BLaER1 treated with 17β-estradiol and CSF1 and Interleukin-3, amounts not matched to agents 10 nM and 100 nM (cell line): ENCODE results near the gene ZNF70.

ENCODE experiments used
- H3K27ac ChIP-seq, 11 experiments: shearing (Covaris generic); formaldehyde crosslinking; 2 replicates each; pipeline ENCODE4 v1.8.1; 2022
- H3K27me3 ChIP-seq, 11 experiments: shearing (Covaris generic); formaldehyde crosslinking; 2 replicates each; pipeline ENCODE4 v1.8.1; 2022
- H3K36me3 ChIP-seq, 11 experiments: shearing (Covaris generic); formaldehyde crosslinking; 2 replicates each; pipeline ENCODE4 v1.8.1; 2022
- H3K4me1 ChIP-seq, 10 experiments: shearing (Covaris generic); formaldehyde crosslinking; 2 replicates each; pipeline ENCODE4 v1.8.1; 2022
- H3K4me2 ChIP-seq, 11 experiments: shearing (Covaris generic); formaldehyde crosslinking; 2 replicates each; pipeline ENCODE4 v1.8.1; 2022
- H3K4me3 ChIP-seq, 10 experiments: shearing (Covaris generic); formaldehyde crosslinking; 2 replicates each; pipeline ENCODE4 v1.8.1; 2022
- H3K9ac ChIP-seq, 11 experiments: shearing (Covaris generic); formaldehyde crosslinking; 2 replicates each; pipeline ENCODE4 v1.8.1; 2022
- H3K9me3 ChIP-seq, 11 experiments: shearing (Covaris generic); formaldehyde crosslinking; replicated peaks in 1 of 11; 2 replicates each; pipeline ENCODE4 v1.8.1; 2022
- H4K20me1 ChIP-seq, 11 experiments: shearing (Covaris generic); formaldehyde crosslinking; 2 replicates each; pipeline ENCODE4 v1.8.1; 2022
- Cebpa-rat ChIP-seq, 11 experiments: shearing (Covaris generic); IDR thresholded peaks; 2 replicates each; pipeline ENCODE4 v1.8.1; 2022

Gene ZNF70

DNA sequence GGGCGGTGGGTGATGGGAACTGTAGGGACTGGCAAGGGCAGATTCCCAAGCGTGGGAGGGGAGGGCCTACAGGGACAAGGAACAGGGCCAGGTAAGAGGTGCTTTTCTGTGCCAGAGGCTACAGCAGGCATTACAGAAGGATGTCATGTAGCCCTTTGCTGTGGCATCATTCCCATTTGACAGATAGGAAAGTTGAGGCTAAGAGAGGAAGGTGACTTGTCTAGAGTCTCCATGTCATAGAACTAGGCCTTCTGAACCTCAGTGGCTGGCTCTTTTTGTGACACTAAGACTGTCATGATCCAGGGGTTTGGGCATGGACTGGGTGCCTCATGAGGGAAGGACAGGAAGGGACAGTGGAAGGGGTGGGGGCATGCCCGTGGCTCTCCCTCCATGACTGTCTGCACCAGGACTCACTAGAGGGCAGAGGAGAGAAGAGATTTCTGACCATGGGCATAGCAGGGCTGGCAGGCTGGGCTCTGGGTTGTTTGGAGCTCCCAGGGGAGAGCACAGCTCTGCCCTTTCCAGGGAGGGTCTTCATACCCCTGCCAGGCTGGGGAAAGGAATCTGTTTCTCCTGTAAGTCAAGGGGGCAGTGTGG, 25.0 kb upstream of the ZNF70 start:
- Histone ChIP-seq H3K4me3 (no peak overlapping the region; a peak in 1 of 20 replicates), H3K9me3 (no peaks in the 10 kb centered on the region), H3K27ac (peak overlapping the region in 6 of 11 experiments; percentile 0 to 70 (median 60); a peak in 9 of 22 replicates), H3K27me3 (no peaks in the 10 kb centered on the region), H3K9ac (peak overlapping the region in 4 of 11 experiments; percentile 46 to 65 (median 55); a peak in 7 of 22 replicates), H3K4me1 (peaks cover 10 to 78% (median 71%) of the 10 kb centered on the region in 10 experiments; a peak in 18 of 20 replicates), H3K4me2 (peak overlapping the region in 9 of 11 experiments; percentile 33 to 99 (median 97); a peak in 17 of 22 replicates), H3K36me3 (peaks cover 0 to 29% (median 18%) of the 10 kb centered on the region in 11 experiments; a peak in 10 of 22 replicates), H4K20me1 (peaks cover 0 to 7% (median 0%) of the 10 kb centered on the region in 11 experiments; a peak in 3 of 22 replicates)
- TF ChIP-seq Cebpa-rat (IDR thresholded peaks at IDR 0.05): no peak

GRCh38 chr22:23774922-23775436, 24.1 kb upstream of the ZNF70 start:
- no peak for TF ChIP-seq Cebpa-rat (IDR thresholded peaks at IDR 0.05)
- no peaks in the 10 kb centered on the region for H3K9me3 ChIP-seq
- H3K4me2 ChIP-seq: peak overlapping the region in 8 of 11 experiments; percentile 93 to 99 (median 97); a peak in 15 of 22 replicates
- H4K20me1 ChIP-seq: peaks cover 0 to 7% (median 0%) of the 10 kb centered on the region in 11 experiments; a peak in 3 of 22 replicates
- no peak overlapping the region for H3K4me3 ChIP-seq
- H3K27ac ChIP-seq: peak overlapping the region in 5 of 11 experiments; percentile 16 to 70 (median 63); a peak in 9 of 22 replicates
- H3K4me1 ChIP-seq: peaks cover 10 to 84% (median 78%) of the 10 kb centered on the region in 10 experiments; a peak in 18 of 20 replicates
- peaks cover 0 to 20% (median 10%) of the 10 kb centered on the region in 11 experiments; a peak in 10 of 22 replicates for H3K36me3 ChIP-seq
- H3K9ac ChIP-seq: peak overlapping the region in 1 of 11 experiments; percentile 46; a peak in 2 of 22 replicates
- H3K27me3 ChIP-seq: no peaks in the 10 kb centered on the region

- Histone ChIP-seq H3K4me3 (0 out of 20 replicates have a peak overlapping the region, but pooled peaks of 1 of the 10 experiments have one; percentile 67), H3K4me2 (peak overlapping the region in 8 of 11 experiments; percentile 93 to 99 (median 97); a peak in 16 of 22 replicates), H3K27ac (peak overlapping the region in 3 of 11 experiments; percentile 3 to 68 (median 63); a peak in 4 of 22 replicates), H3K9ac (peak overlapping the region in 4 of 11 experiments; percentile 44 to 88 (median 86); a peak in 6 of 22 replicates), H3K9me3 (no peaks in the 10 kb centered on the region), H3K4me1 (peaks cover 15 to 91% (median 85%) of the 10 kb centered on the region in 10 experiments), H4K20me1 (peaks cover 0 to 7% (median 0%) of the 10 kb centered on the region in 11 experiments; a peak in 3 of 22 replicates), H3K36me3 (peaks cover 0 to 14% (median 4%) of the 10 kb centered on the region in 11 experiments; a peak in 7 of 22 replicates), H3K27me3 (no peaks in the 10 kb centered on the region)
- no peak for TF ChIP-seq Cebpa-rat (IDR thresholded peaks at IDR 0.05)
Observed at GRCh38 chr22:23774114-23774921, 23.4 kb upstream of the ZNF70 start.

DNA sequence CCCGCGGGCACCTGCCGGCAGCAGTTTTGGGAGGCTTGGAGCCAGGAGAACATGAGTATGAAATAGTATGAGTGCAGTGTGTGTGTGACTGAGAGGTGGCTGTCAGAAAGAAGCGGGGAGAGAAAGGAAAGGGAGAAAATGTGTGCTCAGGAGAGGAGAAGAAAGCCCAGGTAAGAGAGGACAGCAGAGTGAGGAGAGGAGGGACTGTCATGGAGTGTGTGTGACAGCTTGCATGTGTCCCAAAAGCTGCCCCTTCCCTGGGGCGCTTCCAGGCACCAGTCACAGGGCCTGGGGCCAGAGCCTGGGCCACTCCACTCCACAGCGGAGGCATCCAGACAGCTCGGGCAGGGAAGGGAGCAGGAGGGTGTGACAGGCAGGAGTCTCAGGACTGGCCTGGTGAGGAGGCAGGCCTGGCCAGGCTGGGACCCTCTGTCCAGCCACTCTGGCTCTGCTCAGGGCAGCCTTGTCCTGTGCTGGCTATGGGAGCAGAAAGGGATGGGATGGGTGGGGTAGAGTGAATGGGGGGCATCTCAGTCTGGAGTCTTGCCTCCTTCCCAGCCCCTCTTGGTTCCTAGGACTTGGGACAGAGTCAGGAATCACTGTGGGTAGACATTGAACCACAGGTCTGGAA, 22.7 kb upstream of the ZNF70 start:
- H3K4me2 ChIP-seq: peak overlapping the region; percentile 91 to 99 (median 96)
- H3K27me3 ChIP-seq: no peaks in the 10 kb centered on the region
- peaks cover 22 to 97% (median 92%) of the 10 kb centered on the region in 10 experiments for H3K4me1 ChIP-seq
- peak overlapping the region in 8 of 10 experiments; percentile 67 to 77 (median 69); a peak in 15 of 20 replicates for H3K4me3 ChIP-seq
- H3K9ac ChIP-seq: peak overlapping the region; percentile 65 to 88 (median 85); a peak in 19 of 22 replicates
- H3K9me3 ChIP-seq: no peaks in the 10 kb centered on the region
- TF ChIP-seq Cebpa-rat (IDR thresholded peaks at IDR 0.05): no peak
- H3K27ac ChIP-seq: peak overlapping the region in 7 of 11 experiments; percentile 77 to 93 (median 82); a peak in 11 of 22 replicates
- H4K20me1 ChIP-seq: peaks cover 0 to 7% (median 0%) of the 10 kb centered on the region in 11 experiments; a peak in 3 of 22 replicates
- H3K36me3 ChIP-seq: peaks cover 0 to 7% (median 0%) of the 10 kb centered on the region in 11 experiments; a peak in 1 of 22 replicates

- Histone ChIP-seq H3K4me3 (peak within 1 kb of the TSS; percentile 55 to 77 (median 69)), H3K4me2 (peak within 1 kb of the TSS; percentile 91 to 99 (median 96)), H3K27ac (peak within 1 kb of the TSS in 10 of 11 experiments; percentile 37 to 93 (median 80); a peak in 19 of 22 replicates), H3K9me3 (no peaks in the 10 kb centered on the region), H3K27me3 (no peaks in the 10 kb centered on the region), H3K36me3 (no peaks in the 10 kb centered on the region), H4K20me1 (peaks cover 0 to 7% (median 0%) of the 10 kb centered on the region in 11 experiments; a peak in 3 of 22 replicates), H3K4me1 (peaks cover 24 to 96% (median 92%) of the 10 kb centered on the region in 10 experiments), H3K9ac (peak within 1 kb of the TSS; percentile 65 to 88 (median 85))
- TF ChIP-seq Cebpa-rat (IDR thresholded peaks at IDR 0.05): no peak
Observed at GRCh38 chr22:23772649-23773473, 21.9 kb upstream of the ZNF70 start, which contains the start of gene MMP11. MMP11 (plus strand) TSS chr22:23772849; CDS start chr22:23772871, 22 bp downstream.

- Histone ChIP-seq H3K9me3 (no peaks in the 10 kb centered on the region), H3K4me2 (peak overlapping the region; percentile 90 to 99 (median 96)), H3K27me3 (no peaks in the 10 kb centered on the region), H3K27ac (peak overlapping the region in 10 of 11 experiments; percentile 37 to 93 (median 80); a peak in 19 of 22 replicates), H3K36me3 (no peaks in the 10 kb centered on the region), H3K4me3 (peak overlapping the region; percentile 55 to 77 (median 69); a peak in 19 of 20 replicates), H3K9ac (peak overlapping the region; percentile 65 to 88 (median 85); a peak in 20 of 22 replicates), H3K4me1 (peaks cover 24 to 90% (median 87%) of the 10 kb centered on the region in 10 experiments), H4K20me1 (peaks cover 0 to 7% (median 0%) of the 10 kb centered on the region in 11 experiments; a peak in 3 of 22 replicates)
- TF ChIP-seq Cebpa-rat (IDR thresholded peaks at IDR 0.05): no peak
Observed at GRCh38 chr22:23772315-23772648, 21.4 kb upstream of the ZNF70 start.

DNA sequence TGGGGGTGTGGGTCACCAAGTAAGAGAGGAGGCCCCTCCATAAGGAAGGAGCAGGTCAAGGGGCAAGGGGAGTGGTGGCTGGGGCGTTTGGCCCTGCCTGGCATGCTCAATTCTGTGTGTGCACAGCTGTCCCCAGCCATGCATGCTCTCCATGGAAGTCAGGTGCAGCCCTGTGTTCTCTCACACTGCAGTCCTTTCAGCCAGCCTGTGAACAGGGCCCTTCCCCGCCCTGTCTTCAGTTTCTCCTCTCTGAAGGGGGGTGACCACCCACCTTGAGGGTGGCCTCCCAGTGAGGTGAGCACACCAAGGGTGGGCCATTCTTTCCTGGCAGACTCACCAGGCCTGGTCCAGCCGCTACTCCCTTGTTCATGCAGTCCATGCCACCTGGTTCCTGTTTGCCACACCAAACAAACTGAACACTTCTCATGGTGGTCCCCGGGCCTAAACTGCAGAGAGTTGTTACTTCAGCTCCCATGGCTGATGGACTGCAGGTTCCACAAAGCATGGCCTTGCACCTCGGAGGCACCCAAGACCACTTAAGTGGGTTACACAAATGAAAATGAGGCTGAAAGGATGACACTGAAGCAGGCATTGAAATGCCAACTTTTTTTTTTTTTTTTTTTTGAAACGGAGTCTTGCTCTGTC, 18.5 kb upstream of the ZNF70 start:
- peak overlapping the region in 6 of 11 experiments; percentile 1 to 92 (median 58); a peak in 10 of 22 replicates for H3K9ac ChIP-seq
- H3K27ac ChIP-seq: peak overlapping the region in 6 of 11 experiments; percentile 41 to 93 (median 68); a peak in 12 of 22 replicates
- no peak overlapping the region for H3K4me3 ChIP-seq
- peak overlapping the region; percentile 81 to 99 (median 97); a peak in 21 of 22 replicates for H3K4me2 ChIP-seq
- H3K4me1 ChIP-seq: peaks cover 45 to 89% (median 86%) of the 10 kb centered on the region in 10 experiments
- no peaks in the 10 kb centered on the region for H3K9me3 ChIP-seq
- peaks cover 15 to 27% (median 23%) of the 10 kb centered on the region in 11 experiments for H4K20me1 ChIP-seq
- H3K36me3 ChIP-seq: peaks cover 7 to 16% (median 14%) of the 10 kb centered on the region in 11 experiments; a peak in 17 of 22 replicates
- no peak for TF ChIP-seq Cebpa-rat (IDR thresholded peaks at IDR 0.05)
- no peaks in the 10 kb centered on the region for H3K27me3 ChIP-seq
